Calu3 (cell line): ENCODE data around the gene ELP1. TPM values are rescaled to one million over a fixed set of nuclear protein-coding genes. Genes with fewer than 3 reads are reported as not detected.
A peak's percentile ranks its signal among the peaks of the same experiment; 100 is the strongest.

Source experiments
- BruUV-seq: library from RNA; stranded (reverse); fragments of 400-500 nt; replicated peaks from 2 replicates; lab custom pipeline; 2021; lab: Mats Ljungman, UMichigan
- CTCF ChIA-PET: fragments of 300-600 bp; sonication (Branson Sonifier 250); formaldehyde crosslinking; loops from one replicate; lab custom pipeline; 2022; ENCODE audit warnings: antibody characterized with exemption; lab: Charles Lee
- DNase-seq: peaks from one replicate; pipeline ENCODE4 v3.0.0; 2022
- H3K27ac Mint-ChIP-seq: one replicate; pipeline ENCODE4 v1.8.0; 2022; ENCODE audit warnings: mixed read lengths; ENCODE audit not compliant: unreplicated experiment
- H3K27me3 Mint-ChIP-seq: one replicate; pipeline ENCODE4 v1.8.0; 2022; ENCODE audit warnings: mixed read lengths; ENCODE audit not compliant: unreplicated experiment
- H3K36me3 Mint-ChIP-seq: one replicate; pipeline ENCODE4 v1.8.0; 2022; ENCODE audit warnings: mild to moderate bottlenecking, moderate library complexity, mixed read lengths; ENCODE audit not compliant: insufficient read depth, unreplicated experiment
- H3K4me1 Mint-ChIP-seq: one replicate; pipeline ENCODE4 v1.8.0; 2022; ENCODE audit warnings: mild to moderate bottlenecking, low read depth, mixed read lengths; ENCODE audit not compliant: unreplicated experiment
- H3K4me3 Mint-ChIP-seq: one replicate; pipeline ENCODE4 v1.8.0; 2022; ENCODE audit warnings: mild to moderate bottlenecking, low read depth, moderate library complexity, mixed read lengths; ENCODE audit not compliant: unreplicated experiment
- H3K9me3 Mint-ChIP-seq: one replicate; pipeline ENCODE4 v1.8.0; 2022; ENCODE audit warnings: low read depth, mixed read lengths; ENCODE audit not compliant: unreplicated experiment
- intact Hi-C: fragments of 100-400 bp; cut with micrococcal nuclease; formaldehyde crosslinking; loops from one replicate; pipeline ENCODE4 v1.10.0; 2022; ENCODE audit not compliant: unreplicated experiment
- total RNA-seq: library from RNA; stranded (reverse); gene quantifications from 2 replicates; pipeline ENCODE4 v1.2.3, GENCODE V29; 2022
- TF ChIP-seq, protein P1 (sequence below): fragments of 200-600 bp; IDR thresholded peaks from one replicate; pipeline ENCODE4 v1.8.0; 2022; ENCODE audit warnings: antibody characterized with exemption; ENCODE audit not compliant: unreplicated experiment

The ELP1 gene
- total RNA-seq, 1 experiment from 2014 or later = 17.9 TPM

- CTCF ChIA-PET = no interaction called here
Observed at GRCh38 chr9:108869092-108869725, 64.7 kb downstream of the ELP1 start.

DNA sequence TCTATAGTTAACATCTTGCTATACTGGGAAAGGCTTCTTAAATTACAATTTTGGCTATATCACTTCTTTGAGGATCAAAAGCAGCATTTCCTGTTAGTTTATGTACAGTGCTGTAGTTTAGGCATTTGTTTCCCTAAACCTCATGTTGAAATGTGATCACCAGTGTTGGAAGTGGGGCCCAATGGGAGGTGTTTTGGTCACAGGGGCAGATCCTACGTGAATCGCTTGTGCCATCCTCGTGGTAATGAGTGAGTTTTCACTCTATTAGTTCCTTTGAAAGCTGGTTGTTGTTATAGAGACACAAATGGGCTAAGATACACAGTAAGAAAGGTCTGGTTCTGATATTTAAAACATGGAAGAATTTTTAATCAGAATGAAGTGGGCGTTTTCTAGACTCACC is 66.1 kb downstream of the ELP1 start:
- no peak overlapping the region for H3K27ac Mint-ChIP-seq
- no TSS peak for BruUV-seq
- peaks cover 4% of the 10 kb centered on the region for H3K36me3 Mint-ChIP-seq

More at GRCh38 chr9:108869092-108869725, 64.7 kb downstream of the ELP1 start:
- peak; percentile 45 for DNase-seq
- Mint-ChIP-seq H3K27me3 (no peaks in the 10 kb centered on the region), H3K4me1 (no peaks in the 10 kb centered on the region), H3K9me3 (no peaks in the 10 kb centered on the region), H3K4me3 (no peak overlapping the region), H3K27ac (no peak overlapping the region), H3K36me3 (peaks cover 4% of the 10 kb centered on the region)
- BruUV-seq = no TSS peak
- TF ChIP-seq, protein P1, sequence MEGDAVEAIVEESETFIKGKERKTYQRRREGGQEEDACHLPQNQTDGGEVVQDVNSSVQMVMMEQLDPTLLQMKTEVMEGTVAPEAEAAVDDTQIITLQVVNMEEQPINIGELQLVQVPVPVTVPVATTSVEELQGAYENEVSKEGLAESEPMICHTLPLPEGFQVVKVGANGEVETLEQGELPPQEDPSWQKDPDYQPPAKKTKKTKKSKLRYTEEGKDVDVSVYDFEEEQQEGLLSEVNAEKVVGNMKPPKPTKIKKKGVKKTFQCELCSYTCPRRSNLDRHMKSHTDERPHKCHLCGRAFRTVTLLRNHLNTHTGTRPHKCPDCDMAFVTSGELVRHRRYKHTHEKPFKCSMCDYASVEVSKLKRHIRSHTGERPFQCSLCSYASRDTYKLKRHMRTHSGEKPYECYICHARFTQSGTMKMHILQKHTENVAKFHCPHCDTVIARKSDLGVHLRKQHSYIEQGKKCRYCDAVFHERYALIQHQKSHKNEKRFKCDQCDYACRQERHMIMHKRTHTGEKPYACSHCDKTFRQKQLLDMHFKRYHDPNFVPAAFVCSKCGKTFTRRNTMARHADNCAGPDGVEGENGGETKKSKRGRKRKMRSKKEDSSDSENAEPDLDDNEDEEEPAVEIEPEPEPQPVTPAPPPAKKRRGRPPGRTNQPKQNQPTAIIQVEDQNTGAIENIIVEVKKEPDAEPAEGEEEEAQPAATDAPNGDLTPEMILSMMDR = no peak
- intact Hi-C loops = no loop called here

GRCh38 chr9:108867116-108867515 is 66.8 kb downstream of the ELP1 start:
- CTCF ChIA-PET = no interaction called here
- Mint-ChIP-seq H3K27me3 (no peaks in the 10 kb centered on the region), H3K36me3 (no peaks in the 10 kb centered on the region), H3K4me1 (no peaks in the 10 kb centered on the region), H3K27ac (no peak overlapping the region), H3K9me3 (no peaks in the 10 kb centered on the region), H3K4me3 (no peak overlapping the region)
- BruUV-seq = no TSS peak
- no peak for DNase-seq
- intact Hi-C loops = no loop called here
- TF ChIP-seq, protein P1 = no peak

More for the DNA sequence above, 66.1 kb downstream of the ELP1 start:
- H3K27me3 Mint-ChIP-seq = no peaks in the 10 kb centered on the region
- CTCF ChIA-PET = no interaction called here
- H3K4me3 Mint-ChIP-seq = no peak overlapping the region
- H3K4me1 Mint-ChIP-seq = no peaks in the 10 kb centered on the region
- intact Hi-C loops = no loop called here
- no peaks in the 10 kb centered on the region for H3K9me3 Mint-ChIP-seq
- TF ChIP-seq, protein P1 = no peak
- no peak for DNase-seq

DNA sequence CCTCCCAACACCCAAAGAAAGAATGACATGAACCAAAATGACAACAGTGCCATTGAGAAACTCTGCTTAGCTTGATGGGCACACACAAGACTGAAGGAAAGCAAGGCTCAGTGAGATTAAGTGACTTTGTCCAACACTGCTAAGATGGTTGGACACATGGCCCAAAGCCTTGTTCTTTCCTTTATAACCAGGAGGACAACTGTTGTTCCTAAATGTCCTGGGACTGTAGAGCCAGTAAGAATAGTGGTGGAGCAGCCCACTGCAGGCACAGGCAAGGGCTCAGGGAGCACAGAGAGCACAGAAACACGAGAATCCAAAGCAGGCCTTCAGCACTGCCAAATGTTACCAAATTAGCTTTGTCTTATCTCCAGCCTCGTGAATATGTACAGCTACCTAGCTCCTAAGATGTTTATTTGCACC is 67.9 kb downstream of the ELP1 start:
- no peak for DNase-seq
- no peak overlapping the region for H3K27ac Mint-ChIP-seq
- H3K27me3 Mint-ChIP-seq = no peaks in the 10 kb centered on the region
- no TSS peak for BruUV-seq
- CTCF ChIA-PET = no interaction called here
- H3K36me3 Mint-ChIP-seq = no peaks in the 10 kb centered on the region
- intact Hi-C loops = no loop called here
- H3K4me1 Mint-ChIP-seq = no peaks in the 10 kb centered on the region
- H3K4me3 Mint-ChIP-seq = no peak overlapping the region
- no peaks in the 10 kb centered on the region for H3K9me3 Mint-ChIP-seq
- TF ChIP-seq, protein P1 = no peak
